K562 (cell line): ENCODE measurements around the gene NUDT9. TPM values are rescaled to one million over a fixed set of nuclear protein-coding genes. Genes with fewer than 3 reads are reported as not detected.
"Not testable (repeated sequence)": the region's sequence is repeated elsewhere in the genome, so short reads cannot be mapped to it uniquely, and the experiment has no call there.

Experiments
- ATAC-seq: fragments of 200-7000 bp; cut with Tn5 transposase; 3 replicates; pipeline ENCODE4 v1.9.1; 2020; ENCODE audit warnings: moderate library complexity
- BruUV-seq: library from RNA; stranded (reverse); fragments of 400-500 nt; replicated peaks from 2 replicates; lab custom pipeline; 2021; lab: Mats Ljungman, UMichigan
- CTCF ChIA-PET: fragments of 300-600 bp; formaldehyde crosslinking; extraction: SDS; loops from one replicate; lab custom pipeline; 2021; ENCODE audit warnings: low intra/inter-chr PET ratio; lab: Yijun Ruan, JAX
- POLR2A ChIA-PET: fragments of 300-600, 350-650 bp; sonication (Branson Sonifier 250); formaldehyde crosslinking; extraction: SDS; loops from one replicate; lab custom pipeline; 2021; ENCODE audit warnings: antibody characterized with exemption, inconsistent platforms; lab: Yijun Ruan, JAX
- DNase-seq, 4 experiments: peaks; one replicate each; pipeline versions ENCODE4 v3.0.0 to v3.0.0-alpha.2; 2011 to 2018; ENCODE audit warnings: low spot score in 3 of 4, mixed read lengths in 3 of 4; ENCODE audit errors: extremely low read depth in 1 of 4
- FAIRE-seq: peaks from 2 replicates; lab custom pipeline; 2011; peaks lifted over from hg19 to GRCh38; lab: Jason Lieb, UNC
- H2AFZ ChIP-seq: 2 replicates; pipeline ENCODE4 v1.6.0; 2011; ENCODE audit warnings: low read depth, low read length, control low read depth, inconsistent platforms
- H3K27ac ChIP-seq: fragments of 200-600 bp; 3 replicates; pipeline ENCODE4 v1.8.0; 2011; ENCODE audit warnings: low read depth, mild to moderate bottlenecking, control low read depth, inconsistent platforms, low read length, moderate library complexity, mixed read lengths; ENCODE audit errors: extremely low read depth
- H3K27me3 ChIP-seq, 2 experiments: fragments of 300-600 bp in 1 of 2; 2 replicates in 1 of 2; 3 replicates in 1 of 2; pipeline versions ENCODE4 v1.6.0 to v1.8.0; 2011; ENCODE audit warnings: inconsistent platforms in 2 of 2, low read length in 2 of 2, mild to moderate bottlenecking in 1 of 2, mixed read lengths in 1 of 2, moderate library complexity in 1 of 2; ENCODE audit not compliant: control insufficient read depth in 2 of 2, insufficient read depth in 2 of 2
- H3K36me3 ChIP-seq: fragments of 300-600 bp; 3 replicates; pipeline ENCODE4 v1.8.0; 2011; ENCODE audit warnings: mild to moderate bottlenecking, low read length, inconsistent platforms; ENCODE audit not compliant: control insufficient read depth, insufficient read depth
- H3K4me1 ChIP-seq, 2 experiments: fragments of 200-600 bp in 1 of 2; replicated peaks in 1 of 2; 2 replicates in 1 of 2; 3 replicates in 1 of 2; pipeline versions ENCODE4 v1.5.1 to v1.8.0; 2011; ENCODE audit warnings: inconsistent platforms in 2 of 2, low read length in 2 of 2, mild to moderate bottlenecking in 1 of 2, mixed read lengths in 1 of 2, moderate library complexity in 1 of 2; ENCODE audit not compliant: control insufficient read depth in 2 of 2, insufficient read depth in 2 of 2
- H3K4me2 ChIP-seq: 2 replicates; pipeline ENCODE4 v1.6.1; 2011; ENCODE audit warnings: low read length, control low read depth, inconsistent platforms, mixed read lengths; ENCODE audit not compliant: insufficient read depth
- H3K4me3 ChIP-seq: fragments of 200-600 bp; sonication (generic), shearing (Covaris generic); 2 replicates; pipeline ENCODE4 v1.5.1; 2016; ENCODE audit warnings: control low read depth, inconsistent platforms
- H3K79me2 ChIP-seq: fragments of 200-600 bp; 3 replicates; pipeline ENCODE4 v1.8.0; 2011; ENCODE audit warnings: low read length, inconsistent platforms; ENCODE audit not compliant: control insufficient read depth, insufficient read depth
- H3K9ac ChIP-seq, 2 experiments: 2 replicates each; pipeline versions ENCODE4 v1.6.0 to v1.6.1; 2011; ENCODE audit warnings: low read depth in 2 of 2, low read length in 2 of 2, control low read depth in 1 of 2, inconsistent platforms in 1 of 2, mild to moderate bottlenecking in 1 of 2, mixed read lengths in 1 of 2; ENCODE audit not compliant: insufficient read depth in 1 of 2
- H3K9me1 ChIP-seq: one replicate; pipeline ENCODE4 v1.6.0; 2011; ENCODE audit warnings: inconsistent platforms, mild to moderate bottlenecking, low read length, moderate library complexity; ENCODE audit not compliant: control insufficient read depth, insufficient read depth
- H3K9me3 ChIP-seq: replicated peaks from 2 replicates; pipeline ENCODE4 v1.5.1; 2011; ENCODE audit warnings: low read depth, low read length, inconsistent platforms; ENCODE audit not compliant: control insufficient read depth, insufficient read depth
- H4K20me1 ChIP-seq: replicated peaks from 2 replicates; pipeline ENCODE4 v1.6.1; 2011; ENCODE audit warnings: low read length, inconsistent platforms, mixed read lengths; ENCODE audit not compliant: control insufficient read depth, insufficient read depth
- BCOR ChIP-seq: fragments of 450-650 bp; IDR thresholded peaks from 2 replicates; pipeline ENCODE4 v1.6.1; 2016
- RBM25 ChIP-seq: fragments of 200-400 bp; formaldehyde crosslinking; IDR thresholded peaks from 2 replicates; pipeline ENCODE4 v1.6.1; 2018; ENCODE audit warnings: low read length, low read depth, moderate library complexity; ENCODE audit not compliant: severe bottlenecking
- ZNF146 ChIP-seq: IDR thresholded peaks from one replicate; pipeline ENCODE4 v1.6.1; 2018; ENCODE audit warnings: missing compliant biosample characterization; ENCODE audit not compliant: unreplicated experiment
- WGBS: fragments of 100-300 bp; shearing (Covaris generic); methylation state at CpG from one replicate; pipeline ENCODE4 v1.1.6; 2016; ENCODE audit warnings: low coverage, mixed read lengths; ENCODE audit not compliant: insufficient coverage; ENCODE audit errors: missing lambda C conversion rate; 5-methylcytosine and 5-hydroxymethylcytosine counted together
- in situ Hi-C: fragments of 300-500 bp; cut with MboI; formaldehyde crosslinking; loops from 4 replicates; pipeline ENCODE4 v1.15.0; 2018; ENCODE audit warnings: inconsistent platforms, mixed read lengths
- intact Hi-C: fragments of 100-400 bp; cut with micrococcal nuclease; formaldehyde crosslinking; loops from 2 replicates; pipeline ENCODE4 v1.14.2; 2022
- polyA plus RNA-seq, 8 experiments: library from polyadenylated mRNA; depleted of rRNA in 4 of 8; stranded (reverse) in 5 of 8; unstranded in 3 of 8; fragments of >200 nt; fragmentation: Nextera tagmentation in 2 of 8; fragmentation: Illumina TruSeq in 1 of 8; extraction: Ambion mirVana in 2 of 8; extraction: Trizol in 1 of 8; gene quantifications; 2 replicates each; pipeline versions ENCODE4 v1.2.1 to v1.2.3, GENCODE V29; 2011 to 2014; ENCODE audit warnings: inconsistent platforms in 1 of 8, missing spikeins in 1 of 8
- total RNA-seq, 7 experiments: library from RNA; depleted of rRNA in 6 of 7; stranded (reverse); fragments of >200 nt in 6 of 7; fragmentation: Illumina TruSeq in 2 of 7; extraction: Trizol in 2 of 7; gene quantifications; 2 replicates each; pipeline versions ENCODE4 v1.2.1 to v1.2.3, GENCODE V29; 2011 to 2021; ENCODE audit warnings: low replicate concordance in 1 of 7

NUDT9 gene
- total and polyA plus RNA-seq, 9 of the 15 experiments (the other 6 are each of a cell fraction or from before 2014, with no cell fraction given) = 8.5 to 20.8 (median 18.0) TPM

- BruUV-seq, CTCF ChIA-PET, H4K20me1 ChIP-seq, H2AFZ ChIP-seq, H3K4me1 ChIP-seq, in situ Hi-C loops, H3K9me1 ChIP-seq, H3K27ac ChIP-seq, H3K4me2 ChIP-seq, H3K27me3 ChIP-seq, H3K36me3 ChIP-seq, intact Hi-C loops, H3K4me3 ChIP-seq, FAIRE-seq, H3K9me3 ChIP-seq, ATAC-seq, DNase-seq, H3K79me2 ChIP-seq, H3K9ac ChIP-seq: not testable (repeated sequence)
- POLR2A ChIA-PET = interaction anchor here (0.5 kb wide), 1 partner anchor 434 kb away, joined by 3 read pairs; no protein-coding TSS in a partner anchor
- TF ChIP-seq RBM25 (peak; percentile 21), BCOR (0 out of 2 replicates have a peak, but pooled peaks have one; percentile 24), ZNF146 (CRISPR knock-in tag) (peak; percentile 72)
Observed at GRCh38 chr4:87483247-87483646, 60.9 kb downstream of the NUDT9 start.

DNA sequence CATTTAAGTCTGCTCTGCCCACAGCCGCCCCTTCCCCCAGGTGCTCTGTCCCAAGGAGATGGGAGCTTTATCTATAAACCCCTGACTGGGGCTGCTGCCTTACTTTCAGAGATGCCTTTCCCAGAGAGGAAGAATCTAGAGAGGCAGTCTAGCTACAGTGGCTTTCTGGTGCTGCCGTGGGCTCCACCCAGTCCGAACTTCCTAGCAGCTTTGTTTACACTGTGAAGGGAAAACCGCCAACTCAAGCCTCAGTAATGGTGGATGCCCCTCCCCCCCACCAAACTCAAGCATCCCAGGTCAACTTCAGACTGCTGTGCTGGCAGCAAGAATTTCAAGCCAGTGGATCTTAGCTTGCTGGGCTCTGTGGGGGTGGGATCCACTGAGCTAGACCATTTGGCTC, 66.3 kb downstream of the NUDT9 start:
- H3K9ac ChIP-seq, H3K9me1 ChIP-seq, H3K36me3 ChIP-seq, H3K27ac ChIP-seq, H3K4me3 ChIP-seq, CTCF ChIA-PET, H3K27me3 ChIP-seq, BruUV-seq, H3K79me2 ChIP-seq, intact Hi-C loops, H3K4me1 ChIP-seq, H3K4me2 ChIP-seq, H2AFZ ChIP-seq, POLR2A ChIA-PET, H3K9me3 ChIP-seq, H4K20me1 ChIP-seq, FAIRE-seq, in situ Hi-C loops, ATAC-seq: not testable (repeated sequence)
- WGBS = 7% methylated on average over 4 of the region's 4 CpGs
- peak in 1 of 4 experiments; percentile 11 for DNase-seq
